ENCODE results near the gene BANP. TPM values are rescaled to one million over a fixed set of nuclear protein-coding genes. Genes with fewer than 3 reads are reported as not detected.
"Not testable (repeated sequence)": the region's sequence is repeated elsewhere in the genome, so short reads cannot be mapped to it uniquely, and the experiment has no call there.

Gene BANP
- total RNA-seq, 2 experiments from 2014 or later, result 26.8 to 31.0 TPM

GRCh38 chr16:87959391-87959990 is 8.3 kb downstream of the BANP start:
- POLR2A ChIA-PET, result no interaction called here
- CTCF ChIA-PET, result no interaction called here

DNA sequence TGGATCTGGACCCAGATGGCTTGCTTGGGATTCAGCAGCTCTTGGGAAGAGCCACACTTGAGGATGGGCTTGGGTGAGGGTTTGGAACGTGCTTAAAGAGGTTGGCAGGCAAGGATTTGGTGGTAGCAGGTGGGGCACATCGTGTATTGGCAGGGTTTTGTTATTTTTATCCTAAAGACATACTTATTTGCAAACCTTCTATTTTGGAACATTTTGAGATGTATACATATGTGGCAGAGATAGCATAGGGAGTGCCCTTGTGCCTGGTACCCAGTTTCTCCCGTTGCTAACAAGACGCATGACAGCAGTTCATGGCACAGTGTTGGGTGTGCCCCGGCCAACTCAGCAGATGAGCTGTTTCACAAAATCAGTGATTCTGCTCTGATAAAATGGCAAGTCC is 9.1 kb downstream of the BANP start:
- ChIA-PET POLR2A (no interaction called here), CTCF (no interaction called here)

DNA sequence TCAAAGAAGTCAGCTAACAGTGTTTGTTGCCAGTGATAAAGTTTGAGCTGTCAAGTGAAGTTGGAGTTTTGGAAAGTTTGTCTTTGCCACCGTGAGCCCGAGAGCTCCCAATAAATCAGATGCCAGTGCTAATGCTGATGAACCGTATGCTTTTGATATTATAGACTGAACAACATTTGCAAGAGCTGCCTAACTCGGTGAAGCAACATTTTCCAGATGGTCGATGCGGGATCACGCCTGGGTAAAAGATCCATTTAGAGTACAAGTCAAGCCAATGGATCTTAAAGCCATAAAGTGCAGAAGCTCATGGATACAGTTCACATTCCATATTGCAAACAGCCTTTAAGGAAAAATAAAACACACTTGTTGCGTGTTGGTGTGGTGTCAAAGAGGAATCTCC is 9.6 kb downstream of the BANP start:
- ChIA-PET POLR2A (no interaction called here), CTCF (no interaction called here)

DNA sequence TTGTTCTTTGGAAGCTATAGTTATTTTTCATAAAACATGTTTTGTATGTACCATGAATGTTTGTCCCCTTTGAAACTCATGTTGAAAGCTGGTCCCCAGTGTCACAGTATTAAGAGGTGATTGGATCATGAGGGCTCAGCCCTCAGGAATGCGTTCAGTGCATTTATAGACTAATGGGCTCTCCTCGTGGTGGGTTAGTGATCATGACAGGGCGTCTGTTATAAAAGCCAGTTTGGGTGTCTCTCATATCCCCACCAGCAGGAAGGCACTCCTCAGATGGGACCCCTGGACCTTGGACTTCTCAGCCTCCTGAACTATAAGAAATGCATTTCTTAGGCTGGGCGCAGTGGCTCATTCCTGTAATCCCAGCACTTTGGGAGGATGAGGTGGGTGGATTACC is 10.4 kb downstream of the BANP start:
- CTCF ChIA-PET, result no interaction called here
- POLR2A ChIA-PET, result no interaction called here

DNA sequence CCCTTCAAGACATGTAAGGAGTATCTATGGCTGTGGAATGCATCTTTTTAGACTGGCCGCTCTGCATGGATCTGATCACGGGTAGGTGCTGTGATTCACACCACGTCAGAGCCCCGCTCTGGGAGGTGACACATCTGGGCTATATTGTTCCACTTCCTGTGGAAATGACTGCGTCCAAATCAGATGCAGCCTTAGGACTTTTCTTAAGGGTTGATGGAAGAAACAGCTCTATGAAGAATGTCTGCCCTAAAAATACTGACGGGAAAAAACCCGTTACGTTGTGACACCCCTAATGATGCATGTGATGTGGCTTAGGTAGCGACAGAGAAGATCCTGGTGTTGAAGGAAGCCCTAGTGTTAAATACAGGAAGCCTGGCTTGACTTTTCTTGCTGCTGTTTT is 12.2 kb downstream of the BANP start:
- POLR2A ChIA-PET, result interaction anchor here (0.6 kb wide), 1 partner anchor 616 kb away, joined by 17 read pairs; no protein-coding TSS in a partner anchor
- CTCF ChIA-PET, result interaction anchor here (0.8 to 1.1 kb wide), 3 partner anchors 9 to 21 kb away, joined by 3 to 4 read pairs (median 3); no protein-coding TSS in a partner anchor

DNA sequence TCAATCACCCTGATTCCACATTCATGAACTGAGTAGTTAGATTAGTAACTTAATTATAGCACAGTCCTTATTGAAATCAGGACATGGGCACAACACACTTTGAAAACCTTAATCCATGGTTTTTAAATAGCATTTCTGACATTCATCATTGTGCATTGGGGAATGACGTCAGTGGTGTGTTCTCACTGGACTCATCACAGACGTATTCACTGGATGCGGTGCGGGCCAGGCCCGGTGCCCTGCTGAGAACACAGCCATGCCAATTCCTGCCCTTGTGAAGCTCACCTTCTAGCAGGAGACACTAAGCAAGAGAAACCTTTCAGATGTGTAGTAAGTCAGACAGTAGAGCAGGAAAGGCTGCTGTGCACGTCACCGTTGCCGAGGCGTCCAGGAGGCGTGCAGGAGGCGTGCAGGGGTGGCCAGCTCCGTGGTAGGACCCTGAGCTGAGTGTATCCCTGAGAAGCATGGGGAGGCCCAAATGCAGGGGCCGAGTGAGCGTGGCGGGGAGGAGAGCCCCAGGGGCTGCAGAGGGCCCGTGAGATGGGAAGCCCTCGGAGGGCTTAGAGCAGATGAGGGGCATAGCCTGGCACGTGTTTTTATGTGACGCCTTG is 12.9 kb downstream of the BANP start:
- CTCF ChIA-PET, result interaction anchor here (0.8 to 1.0 kb wide), 2 partner anchors 11 to 20 kb away, joined by 3 to 4 read pairs; no protein-coding TSS in a partner anchor
- POLR2A ChIA-PET, result interaction anchor here (0.6 kb wide), 1 partner anchor 617 kb away, joined by 17 read pairs; no protein-coding TSS in a partner anchor

GRCh38 chr16:87965417-87965816 is 14.2 kb downstream of the BANP start:
- ChIA-PET POLR2A (no interaction called here), CTCF (no interaction called here)

DNA sequence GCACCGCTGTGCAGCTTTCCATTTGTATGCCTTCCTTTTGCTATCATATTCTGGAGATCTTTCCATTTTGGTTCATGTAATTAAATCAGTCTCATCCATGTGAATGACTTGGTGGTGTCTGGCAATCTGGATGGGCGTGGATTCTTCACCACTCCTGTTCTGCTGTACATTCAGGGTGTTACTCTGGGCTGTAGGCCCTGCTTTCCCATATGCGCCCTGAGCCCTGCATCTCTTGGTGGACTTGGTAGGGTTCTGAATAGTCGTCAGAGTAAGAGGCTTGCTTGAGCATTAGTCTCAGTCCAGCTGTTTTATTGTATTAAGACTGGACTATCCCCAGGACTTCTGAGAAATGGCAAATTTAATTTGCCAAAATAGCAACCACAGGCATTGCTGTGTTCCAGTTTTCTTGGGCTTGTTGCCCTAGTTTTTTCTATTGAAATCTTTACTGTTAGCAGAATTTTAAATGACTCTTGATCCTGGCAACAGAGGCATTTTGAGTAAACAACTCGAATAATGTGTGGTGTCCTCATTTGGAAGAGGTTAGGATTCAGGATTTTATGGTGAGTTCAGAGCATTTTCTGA is 14.9 kb downstream of the BANP start:
- CTCF ChIA-PET, result no interaction called here
- POLR2A ChIA-PET, result no interaction called here

GRCh38 chr16:87966685-87967185 is 15.5 kb downstream of the BANP start:
- ChIA-PET POLR2A (no interaction called here), CTCF (no interaction called here)

DNA sequence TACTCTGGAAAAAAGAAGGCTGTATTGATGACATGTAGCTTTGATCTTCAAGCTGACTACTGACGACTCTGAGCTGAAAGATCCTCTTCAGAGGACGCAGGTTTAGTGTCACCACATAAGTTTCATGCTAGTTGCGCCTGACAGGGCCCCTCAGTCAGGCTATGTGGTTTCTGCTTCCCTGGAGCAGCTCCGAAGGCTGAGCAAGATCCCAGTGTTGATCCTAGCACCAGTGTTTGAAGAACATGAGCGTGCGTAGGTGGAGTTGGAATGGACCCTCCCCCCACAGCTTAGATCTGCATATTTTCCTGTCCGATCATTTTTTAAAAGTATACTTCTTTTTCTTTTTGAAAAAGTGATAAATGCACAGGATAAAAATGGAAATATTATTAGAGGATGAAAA is 17.3 kb downstream of the BANP start:
- POLR2A ChIA-PET, result no interaction called here
- CTCF ChIA-PET, result no interaction called here

DNA sequence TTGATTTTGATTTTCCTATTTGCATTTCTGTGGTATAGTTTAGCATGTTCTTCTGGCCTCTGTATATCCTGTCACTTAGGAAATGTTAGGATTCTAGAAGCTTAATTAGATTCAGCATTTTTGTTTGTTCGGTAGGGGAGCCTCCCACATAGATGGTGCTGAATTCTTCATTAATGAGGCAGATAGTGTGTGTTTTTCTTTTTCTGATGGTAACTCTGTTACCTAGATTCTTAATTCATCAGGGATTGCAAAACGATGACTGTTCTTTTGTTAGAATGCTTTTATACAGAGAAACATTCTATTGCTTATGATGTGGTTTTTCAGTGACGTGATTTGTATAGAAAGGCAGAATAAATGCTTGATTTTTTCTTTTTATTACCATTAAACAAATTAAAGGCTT is 19.0 kb downstream of the BANP start:
- POLR2A ChIA-PET, result no interaction called here
- CTCF ChIA-PET, result interaction anchor here (0.7 kb wide), 1 partner anchor 109 kb away, joined by 4 read pairs; no protein-coding TSS in a partner anchor

- POLR2A ChIA-PET, result no interaction called here
- CTCF ChIA-PET, result interaction anchor here (1.5 kb wide), 1 partner anchor 9 kb away, joined by 3 read pairs; no protein-coding TSS in a partner anchor
Observed at GRCh38 chr16:87971933-87972332, 20.7 kb downstream of the BANP start.

DNA sequence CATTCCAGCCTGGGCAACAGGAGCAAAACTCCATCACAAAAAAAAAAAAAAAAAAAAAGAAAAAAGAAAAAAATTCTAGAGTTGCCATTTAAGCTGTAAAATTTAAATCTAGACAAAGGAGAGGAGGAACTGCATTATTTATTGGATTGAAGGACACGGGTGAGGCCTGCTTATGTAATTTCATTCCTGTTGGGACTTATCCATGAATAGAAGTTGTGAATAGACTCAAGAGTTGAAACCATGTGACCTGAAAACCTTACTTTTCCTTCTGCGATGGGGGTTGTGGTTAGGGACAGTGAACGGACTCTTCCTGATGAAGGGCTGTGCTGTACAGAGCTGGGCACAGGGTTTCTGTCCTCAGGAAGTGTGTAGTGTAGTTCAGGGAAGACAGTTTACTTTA is 22.5 kb downstream of the BANP start:
- POLR2A ChIA-PET, result no interaction called here

GRCh38 chr16:87974178-87974577 is 22.9 kb downstream of the BANP start:
- POLR2A ChIA-PET, result no interaction called here
- CTCF ChIA-PET, result no interaction called here

More for the DNA sequence above, 22.5 kb downstream of the BANP start:
- CTCF ChIA-PET, result no interaction called here

- ChIA-PET POLR2A (no interaction called here), CTCF (no interaction called here)
Observed at GRCh38 chr16:87976665-87977064, 25.4 kb downstream of the BANP start.

- ChIA-PET POLR2A (no interaction called here), CTCF (no interaction called here)
Observed at GRCh38 chr16:87978127-87978526, 26.9 kb downstream of the BANP start.

- POLR2A ChIA-PET, result no interaction called here
- CTCF ChIA-PET, result no interaction called here
Observed at GRCh38 chr16:87979352-87979751, 28.1 kb downstream of the BANP start.

- POLR2A ChIA-PET, result interaction anchor here (1.1 kb wide), 1 partner anchor 24 kb away, joined by 3 read pairs; no protein-coding TSS in a partner anchor
- CTCF ChIA-PET, result not testable (repeated sequence)
Observed at GRCh38 chr16:87979911-87980630, 28.8 kb downstream of the BANP start.

DNA sequence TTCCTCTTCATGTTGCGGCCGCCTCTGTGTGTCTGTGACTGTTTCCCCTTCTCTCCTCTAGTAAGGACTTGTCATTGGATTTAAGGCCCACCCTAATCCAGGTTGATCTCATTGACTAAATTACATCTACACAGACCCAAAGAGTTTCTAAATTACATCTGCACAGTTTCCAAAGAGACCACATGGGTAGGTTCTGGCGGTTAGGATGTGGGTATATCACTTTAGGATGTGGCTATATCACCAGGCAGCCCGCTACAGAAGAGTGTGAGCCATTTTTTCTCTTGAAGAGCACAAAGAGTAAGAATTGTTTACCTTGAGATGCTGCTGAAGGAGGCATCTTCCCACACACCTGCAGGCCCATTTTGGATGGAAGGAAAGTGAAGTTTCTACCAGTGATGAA is 30.1 kb downstream of the BANP start:
- CTCF ChIA-PET, result interaction anchor here (0.6 kb wide), 1 partner anchor 201 kb away, joined by 3 read pairs; no protein-coding TSS in a partner anchor

DNA sequence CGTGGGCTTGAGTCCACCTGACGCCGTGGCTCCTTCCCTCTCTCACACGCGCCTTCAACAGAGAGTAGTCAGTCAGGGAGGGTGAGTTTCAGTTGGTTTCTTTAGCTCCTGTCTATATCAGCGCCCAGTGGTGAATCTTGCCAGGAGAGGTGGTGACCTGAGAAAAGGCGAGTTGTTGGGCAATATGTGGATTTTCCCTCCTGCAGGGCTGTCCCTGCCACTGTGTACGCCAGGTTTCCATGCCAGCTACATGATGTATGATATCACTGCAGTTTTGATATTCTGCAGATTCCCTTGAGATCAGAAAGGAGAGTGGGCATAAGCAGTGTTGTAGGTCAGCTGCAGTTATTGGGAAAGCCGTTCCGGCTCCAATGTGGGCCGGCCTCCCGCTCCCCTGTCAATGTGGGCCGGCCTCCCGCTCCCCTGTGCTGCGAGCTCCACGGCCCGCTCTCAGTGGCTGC is 31.4 kb downstream of the BANP start:
- ChIA-PET CTCF (interaction anchor here (1.6 kb wide), 1 partner anchor 26 kb away, joined by 3 read pairs; no protein-coding TSS in a partner anchor), POLR2A (no interaction called here)

More for the DNA sequence above, 30.1 kb downstream of the BANP start:
- POLR2A ChIA-PET, result interaction anchor here (1.1 kb wide), 1 partner anchor 25 kb away, joined by 3 read pairs; no protein-coding TSS in a partner anchor

All from activated CD8-positive, alpha-beta memory T cell treated with anti-CD3 and anti-CD28 coated beads for 36 hours (primary cell).